Cardiac fibroblast (primary cell): ENCODE data around the gene TIMM13.

ENCODE experiments used
- DNase-seq, 2 donors: peaks; one replicate each; pipeline versions ENCODE4 v3.0.0 to v3.0.0-alpha.2; 2010; ENCODE audit warnings: low read depth in 2 of 2
- H3K4me3 ChIP-seq, 2 donors: replicated peaks in 1 of 2; 1 replicate in 1 of 2; 2 replicates in 1 of 2; pipeline ENCODE4 v1.5.1; 2011; ENCODE audit warnings: low read depth in 2 of 2, low read length in 2 of 2, mild to moderate bottlenecking in 2 of 2, moderate library complexity in 1 of 2
- CTCF ChIP-seq: IDR thresholded peaks from one replicate; pipeline ENCODE4 v1.5.1; 2011; ENCODE audit warnings: low read depth, mild to moderate bottlenecking, low read length, inconsistent platforms

Gene TIMM13

DNA sequence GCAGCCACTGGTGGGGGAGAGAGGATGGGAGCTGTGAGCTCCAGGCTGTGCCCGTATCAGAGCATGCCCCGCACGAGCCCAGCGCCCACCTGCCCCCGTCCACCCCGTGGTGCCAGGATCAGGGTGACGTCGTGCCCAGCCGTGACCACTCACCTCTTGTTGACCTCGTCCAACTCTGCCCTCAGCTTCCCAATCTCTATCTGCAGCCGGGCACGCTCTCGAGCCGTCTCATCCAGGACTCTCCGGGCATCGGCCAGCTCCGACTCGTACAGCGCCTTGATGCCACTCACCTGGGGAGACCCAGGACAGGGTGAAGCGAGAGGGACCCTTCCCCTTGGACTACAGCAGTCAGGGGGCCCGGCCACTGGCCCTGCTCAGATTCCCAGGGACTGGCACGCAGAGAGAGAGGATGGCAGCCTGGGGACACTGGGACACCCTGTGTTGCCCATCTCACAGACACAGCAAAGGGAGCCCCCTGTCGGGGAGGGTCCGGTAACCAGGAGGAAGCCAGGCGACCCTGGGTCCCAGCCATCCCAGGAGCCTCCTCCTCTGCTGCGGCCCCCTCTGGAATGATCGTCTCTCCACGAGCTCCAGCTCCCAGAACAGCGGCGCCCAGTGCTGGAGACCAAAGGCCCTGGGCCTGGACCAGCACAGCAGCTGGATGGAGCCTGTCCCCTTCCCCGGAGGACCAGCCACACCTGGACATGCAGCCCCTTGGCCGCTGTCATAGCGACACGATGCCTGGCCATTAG is 17.0 kb upstream of the TIMM13 start:
- H3K4me3 ChIP-seq, result no peak overlapping the region
- no peak for TF ChIP-seq CTCF
- no peak for DNase-seq

- no peak for DNase-seq
- no peak overlapping the region for H3K4me3 ChIP-seq
- no peak for TF ChIP-seq CTCF
Measured at GRCh38 chr19:2443785-2444182, 16.4 kb upstream of the TIMM13 start.

DNA sequence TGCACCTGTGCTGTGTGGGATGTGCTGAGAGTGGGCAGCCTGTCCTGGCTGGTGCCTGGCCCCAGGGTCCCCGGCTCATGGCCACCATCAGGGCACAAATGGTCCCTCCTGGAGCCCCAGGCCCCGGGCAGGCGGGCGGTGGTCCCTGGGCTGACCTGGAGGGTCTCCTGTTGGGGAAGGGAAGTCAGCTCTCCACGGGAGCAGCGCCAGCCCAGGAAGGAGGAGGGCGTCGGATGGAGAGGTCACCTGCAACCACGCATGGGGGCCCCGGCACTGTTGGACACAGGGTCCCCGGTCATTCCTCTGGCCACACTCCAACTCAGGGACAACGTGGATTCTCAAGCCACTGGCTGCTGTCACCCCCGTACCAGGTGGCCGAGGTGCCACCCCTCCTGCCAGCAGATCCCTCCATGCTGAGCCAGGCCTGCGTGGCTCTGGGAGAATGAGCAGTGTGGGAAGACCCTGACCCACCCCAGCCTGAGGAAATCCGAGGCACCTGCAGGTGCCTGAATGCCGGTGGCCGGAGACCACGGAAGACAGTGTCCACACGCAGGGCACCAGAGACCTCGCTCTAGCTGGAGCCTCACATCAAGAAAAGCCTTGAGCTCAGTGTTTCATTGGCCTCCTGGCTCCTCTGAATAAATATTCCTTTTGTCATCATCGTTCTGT is 15.9 kb upstream of the TIMM13 start:
- TF ChIP-seq CTCF, result no peak
- DNase-seq, result no peak
- no peak overlapping the region for H3K4me3 ChIP-seq

DNA sequence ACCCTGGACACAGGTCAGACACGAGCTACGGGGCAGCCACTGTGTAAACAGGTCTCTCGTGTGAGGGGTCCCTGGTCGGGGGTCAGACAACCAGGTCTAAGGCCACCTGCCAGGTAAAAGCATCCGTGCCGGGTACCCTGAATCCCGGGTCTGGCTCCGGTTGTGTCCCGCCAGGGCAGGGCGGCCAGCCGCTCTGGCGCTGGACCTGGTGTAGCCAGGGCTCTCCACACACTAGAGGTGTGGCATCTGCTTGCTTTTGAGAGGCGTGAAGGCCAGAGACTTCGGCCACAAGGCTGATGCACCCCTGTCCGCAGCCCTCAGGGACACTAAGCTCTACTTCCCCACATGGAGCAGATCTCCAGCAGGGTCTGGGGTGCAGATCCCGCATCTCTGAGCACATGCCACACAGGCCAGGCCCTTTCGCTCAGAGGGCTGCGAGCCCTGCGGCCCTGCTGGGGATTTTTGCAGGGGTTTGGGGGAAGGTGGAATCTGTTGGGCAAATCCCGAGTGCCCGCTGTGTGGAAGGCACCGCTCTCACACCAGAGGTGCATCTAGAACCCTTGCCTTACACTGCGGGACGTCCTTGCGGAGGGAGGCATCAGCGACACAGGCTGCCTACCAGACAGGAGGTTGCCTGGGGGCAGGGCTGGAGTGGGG is 13.8 kb upstream of the TIMM13 start:
- no peak for DNase-seq
- no peak for TF ChIP-seq CTCF
- H3K4me3 ChIP-seq, result no peak overlapping the region

GRCh38 chr19:2440515-2440914 is 13.1 kb upstream of the TIMM13 start:
- no peak overlapping the region for H3K4me3 ChIP-seq
- no peak for DNase-seq
- no peak for TF ChIP-seq CTCF

- no peak for DNase-seq
- H3K4me3 ChIP-seq, result no peak overlapping the region
Measured at GRCh38 chr19:2438178-2438577, 10.8 kb upstream of the TIMM13 start.

More at GRCh38 chr19:2438178-2438577, 10.8 kb upstream of the TIMM13 start:
- no peak for TF ChIP-seq CTCF
